Measurements from ENCODE around the gene CCDC192.
A peak's percentile ranks its signal among the peaks of the same experiment; 100 is the strongest.

CCDC192 gene

GRCh38 chr5:127985811-127986325 lies 282.7 kb downstream of the CCDC192 start:
- DNase-seq (ENCODE audit: low read depth), result peak; percentile 38

DNA sequence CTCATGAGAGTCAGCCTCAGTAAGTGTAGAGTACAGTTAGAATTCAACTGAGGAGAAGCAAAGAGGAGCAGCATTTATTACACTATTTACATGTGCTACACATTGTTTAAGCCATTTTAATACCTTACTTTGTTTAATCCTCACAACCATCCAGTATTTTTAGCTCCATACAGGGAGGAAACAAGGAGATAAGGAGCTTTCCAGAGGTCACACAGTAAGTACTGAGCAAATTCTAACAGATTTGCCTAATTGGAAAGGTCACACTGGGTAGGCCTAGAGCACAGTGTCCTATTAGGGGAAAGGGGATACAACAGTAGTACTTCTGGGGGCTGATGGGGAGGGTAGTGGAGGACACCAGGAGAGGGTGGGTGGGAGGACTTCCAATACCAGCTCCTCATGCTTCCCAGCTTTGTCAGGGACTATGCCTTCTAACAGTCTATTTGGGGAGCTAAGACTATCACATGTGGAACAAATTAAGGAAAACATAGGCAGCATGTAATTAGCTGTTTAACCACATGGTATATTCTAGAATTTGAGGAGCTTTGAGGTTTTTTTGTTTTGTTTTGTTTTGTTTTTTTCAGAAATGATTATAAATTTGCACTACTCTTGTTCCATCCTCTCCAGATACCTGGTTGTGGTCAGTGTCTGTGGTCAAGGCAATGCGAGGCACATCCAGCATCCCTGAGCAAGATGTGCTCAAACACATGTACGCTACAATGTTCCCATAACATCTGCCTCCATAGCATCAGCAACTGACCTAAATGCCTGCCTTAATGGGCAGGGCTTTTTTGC lies 284.4 kb downstream of the CCDC192 start:
- no peak for DNase-seq (ENCODE audit: low read depth)

- DNase-seq (ENCODE audit: low read depth), result peak; percentile 89
Observed at GRCh38 chr5:127988146-127988760, 285.1 kb downstream of the CCDC192 start.

Data from amniotic epithelial cell (primary cell).